ENCODE results near the gene LIME1.

DNA sequence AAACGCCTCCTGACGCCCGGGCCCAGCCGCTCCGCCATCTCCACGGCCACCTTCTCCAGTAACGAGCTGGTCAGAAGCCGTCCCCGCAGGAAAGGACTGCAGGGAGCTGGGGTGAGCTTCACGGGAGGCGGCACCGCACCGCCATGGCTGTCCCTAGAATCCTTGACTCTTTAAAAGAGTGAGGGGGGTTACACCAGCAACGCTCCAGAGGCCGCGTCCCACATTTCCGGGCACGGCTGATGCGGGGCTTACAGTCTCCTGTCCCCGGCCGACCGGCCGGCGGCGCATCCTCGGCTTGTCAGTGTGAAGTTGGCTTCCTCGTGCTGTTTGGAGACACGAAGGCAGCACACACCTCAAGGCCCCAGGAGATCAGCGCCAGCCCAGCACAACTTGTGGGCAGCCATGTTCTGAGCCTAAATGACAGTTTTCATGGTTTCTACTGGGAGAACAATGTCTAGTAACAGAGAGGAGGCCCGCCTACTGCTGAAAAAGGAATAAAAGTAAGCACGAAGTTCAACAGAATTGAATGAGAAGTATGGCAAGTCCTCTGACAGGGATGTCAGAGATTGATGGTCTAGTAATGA lies 33.5 kb downstream of the LIME1 start:
- TF ChIP-seq MXI1 (IDR thresholded peaks at IDR 0.05; ENCODE audit: low read depth, low read length) (no peak), RAD21 (CRISPR knock-in tag; conservative IDR thresholded peaks at IDR 0.05 in 1 of 2, IDR thresholded peaks at IDR 0.05 in 1 of 2) (no peak)
